Femur (tissue), 1 donor: ENCODE data around the gene PNMT.

Experiments
- DNase-seq: peaks from one replicate; pipeline ENCODE4 v3.0.0-alpha.2; 2017

The PNMT gene

DNA sequence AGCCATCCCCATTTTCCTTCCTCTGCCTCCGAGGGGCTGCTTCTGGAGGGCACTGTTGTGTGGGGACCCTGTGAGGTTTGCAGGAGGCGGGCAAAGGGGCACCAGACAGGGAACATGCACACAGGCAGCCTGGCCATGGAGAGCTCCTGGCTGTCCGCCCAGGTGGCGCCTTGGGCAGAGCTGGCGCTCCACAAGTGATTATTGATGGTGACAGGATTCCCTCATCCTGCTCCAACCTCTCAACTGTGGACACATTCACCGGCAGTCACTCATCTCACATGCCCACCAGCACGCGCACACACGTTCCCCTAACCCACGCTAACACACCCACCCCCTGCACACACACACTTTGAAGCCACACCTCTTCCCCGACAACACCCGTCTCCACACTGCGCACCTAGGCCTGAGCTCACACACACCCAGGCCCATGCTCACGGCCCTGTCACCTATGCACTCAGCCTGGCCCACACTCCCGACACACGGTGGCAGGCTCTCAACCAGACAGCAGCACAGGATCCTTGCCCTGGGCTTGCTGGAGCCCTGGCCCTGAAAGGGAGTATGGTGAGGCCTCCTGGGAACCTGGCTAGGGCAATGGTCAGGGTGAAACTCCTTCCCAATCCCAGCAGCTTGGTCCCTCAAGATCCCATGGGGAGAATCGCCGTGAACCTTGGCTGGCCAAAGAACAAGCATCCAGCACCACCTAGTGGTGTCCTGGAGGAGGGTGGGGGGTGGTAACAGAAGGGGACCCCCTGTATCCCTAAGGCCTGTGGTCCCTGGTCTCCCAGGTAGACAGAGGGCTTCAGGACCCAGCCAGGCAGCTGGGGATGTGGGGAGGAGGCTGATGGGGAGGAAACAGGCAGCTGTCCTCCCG lies 3.6 kb downstream of the PNMT start:
- DNase-seq = no peak

DNA sequence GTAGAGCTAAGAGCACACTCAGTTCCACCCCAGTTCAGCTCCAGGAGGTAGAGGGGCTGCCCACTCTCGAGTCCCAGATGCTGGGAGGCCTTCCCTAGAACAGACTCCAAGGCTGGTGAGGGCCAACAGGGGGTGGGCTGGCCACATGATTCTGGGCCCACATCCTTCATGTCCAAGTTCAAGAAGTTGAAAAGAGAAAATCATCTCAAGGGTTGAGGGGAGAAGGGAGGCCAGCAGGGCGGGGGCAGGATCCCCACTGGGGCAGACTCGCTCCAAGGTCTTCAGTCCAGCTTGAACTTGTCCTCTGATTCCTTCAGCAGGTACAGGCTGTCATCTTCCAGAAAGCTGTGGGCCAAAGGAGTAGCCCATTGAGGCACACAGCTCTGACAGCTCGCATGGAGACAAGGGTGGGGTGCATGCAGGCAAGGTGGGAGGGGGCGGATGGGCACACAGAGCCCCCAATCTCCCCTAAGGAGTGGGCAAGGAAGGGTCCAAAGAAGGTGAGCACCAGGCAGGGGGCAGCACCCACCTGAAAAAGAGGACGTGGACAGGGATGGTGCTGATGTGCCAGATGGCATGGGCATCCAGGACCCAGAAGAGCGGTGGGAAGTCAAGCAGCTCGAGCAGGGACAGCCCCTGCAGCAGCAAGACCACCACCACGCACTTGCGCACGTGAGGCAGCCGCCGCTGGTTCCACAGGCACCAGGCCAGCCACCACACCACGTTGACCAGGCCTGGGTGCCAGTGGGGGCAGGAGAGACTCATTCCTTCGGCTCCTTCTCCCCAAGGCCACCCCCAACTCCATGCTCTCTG lies 4.5 kb downstream of the PNMT start:
- DNase-seq = no peak

DNA sequence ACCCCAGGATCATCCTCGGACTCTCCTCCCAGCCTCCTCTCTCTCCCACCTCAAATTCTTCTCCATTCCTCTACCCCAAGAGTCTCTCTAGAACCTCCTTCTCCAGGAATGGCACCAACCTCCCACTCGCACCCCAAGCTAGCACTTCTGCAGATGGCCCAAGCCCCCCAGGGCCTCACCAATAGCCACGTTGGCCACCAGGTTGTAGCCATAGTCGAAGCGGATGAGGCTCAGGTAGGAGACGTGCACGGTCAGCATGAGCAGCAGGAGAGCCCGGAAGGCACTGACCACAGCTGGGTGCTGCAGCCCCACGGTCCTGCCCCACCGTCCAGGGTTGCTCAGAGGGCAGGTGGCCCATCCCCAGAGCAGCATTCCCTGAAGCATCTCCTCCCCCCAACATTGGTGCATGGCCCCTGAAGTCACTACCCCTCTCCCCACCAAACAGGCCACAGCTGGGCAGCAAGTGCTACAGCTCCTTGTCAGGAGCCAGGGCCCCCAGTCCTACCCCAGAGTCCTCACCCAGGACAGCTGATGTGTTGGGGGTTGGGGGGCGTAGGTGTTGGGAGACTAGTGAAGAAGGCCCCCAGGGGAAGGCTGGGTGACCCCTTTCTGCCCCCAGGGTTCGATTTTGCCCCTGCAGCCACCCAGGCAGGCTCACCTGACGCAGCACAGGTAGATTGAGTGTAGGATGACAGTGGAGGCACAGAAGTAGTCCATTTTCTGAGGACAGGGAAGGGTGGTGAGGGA lies 5.3 kb downstream of the PNMT start:
- DNase-seq = no peak

DNA sequence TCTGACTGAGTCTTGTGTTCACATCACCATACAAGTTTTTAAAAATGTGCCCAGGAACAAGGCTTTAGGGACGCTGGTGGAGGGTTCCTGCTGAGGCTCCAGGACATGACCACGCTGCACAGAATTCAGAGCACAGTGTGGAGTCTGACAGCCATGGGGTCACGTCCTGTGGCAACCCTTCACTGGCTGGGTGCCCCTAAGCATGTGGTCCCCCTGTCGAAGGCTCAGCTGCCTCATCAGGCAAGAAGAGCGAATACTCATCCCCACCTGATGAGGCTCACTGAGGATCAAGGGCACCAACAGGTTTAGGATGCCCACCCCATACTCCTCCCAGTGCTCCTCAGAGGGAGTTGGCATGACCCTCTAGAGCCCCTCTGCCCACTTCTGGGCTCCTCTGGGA lies 5.9 kb downstream of the PNMT start:
- no peak for DNase-seq

DNA sequence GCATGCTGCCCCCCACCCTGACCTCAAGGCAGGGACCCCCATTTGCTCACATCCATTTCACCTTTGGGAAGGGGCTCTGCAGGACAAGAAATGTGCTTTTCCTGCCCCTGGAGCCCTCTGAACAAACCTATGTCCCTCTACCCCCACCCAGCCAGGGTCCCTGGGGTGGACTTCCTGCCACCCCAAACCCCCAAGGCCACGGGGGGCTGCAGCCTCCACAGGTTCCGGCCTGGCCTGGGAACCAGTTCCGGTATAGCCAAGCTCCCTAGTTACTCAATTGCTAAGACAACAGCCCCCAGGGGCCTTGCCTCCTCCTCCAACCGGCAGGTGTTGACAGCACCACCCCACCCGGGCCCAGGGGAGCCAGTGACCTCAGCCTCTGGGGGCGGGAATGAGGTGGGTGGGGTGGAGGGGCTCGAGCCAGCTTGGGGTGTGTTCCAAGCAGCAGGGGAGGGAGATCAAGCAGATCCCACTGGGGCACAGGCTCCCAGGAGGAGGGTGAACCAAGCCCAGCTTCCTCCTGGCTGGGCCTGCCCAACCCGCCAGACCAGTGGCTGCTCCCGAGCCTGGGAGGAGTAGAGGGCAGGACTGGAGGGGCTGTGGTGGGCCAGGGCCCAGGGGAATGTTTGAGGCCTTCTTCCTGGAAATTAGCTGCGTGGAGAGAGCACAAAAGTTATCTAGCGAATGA lies 6.6 kb downstream of the PNMT start:
- DNase-seq = peak; percentile 51

DNA sequence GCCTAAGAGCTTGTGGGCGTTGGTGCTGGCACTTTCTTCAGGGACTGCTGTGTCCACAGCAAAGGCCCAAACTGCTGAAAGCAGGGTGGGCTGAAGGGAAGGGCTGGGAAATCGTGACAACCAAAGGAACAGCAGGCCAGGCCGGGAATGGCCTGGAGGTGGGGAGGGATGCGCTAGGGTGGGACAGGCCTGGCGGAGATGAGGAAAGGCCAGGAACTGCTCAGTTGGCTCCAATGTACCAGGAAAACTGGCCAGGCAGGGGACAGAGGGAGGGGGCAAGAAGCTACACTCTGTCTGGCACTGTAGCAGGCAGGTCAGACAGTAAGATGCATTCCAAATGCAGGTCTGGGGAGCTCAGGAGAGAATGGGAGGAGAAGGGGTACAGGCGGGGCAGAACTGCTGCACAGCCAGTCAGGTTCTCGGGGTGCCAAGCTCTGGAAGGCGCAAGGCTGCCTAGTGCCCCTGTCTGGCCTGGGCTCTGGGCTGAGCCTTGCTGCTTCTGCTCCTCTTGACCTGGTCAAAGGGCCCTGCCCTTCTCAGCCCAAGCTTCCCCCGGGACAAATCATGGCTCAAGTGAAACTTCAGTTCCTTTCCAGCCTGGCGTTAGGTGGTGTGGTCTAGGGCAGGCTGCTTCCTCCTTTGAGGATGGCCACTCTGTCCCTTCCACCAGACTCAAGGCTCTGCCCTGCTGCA lies 7.3 kb downstream of the PNMT start:
- DNase-seq = no peak

DNA sequence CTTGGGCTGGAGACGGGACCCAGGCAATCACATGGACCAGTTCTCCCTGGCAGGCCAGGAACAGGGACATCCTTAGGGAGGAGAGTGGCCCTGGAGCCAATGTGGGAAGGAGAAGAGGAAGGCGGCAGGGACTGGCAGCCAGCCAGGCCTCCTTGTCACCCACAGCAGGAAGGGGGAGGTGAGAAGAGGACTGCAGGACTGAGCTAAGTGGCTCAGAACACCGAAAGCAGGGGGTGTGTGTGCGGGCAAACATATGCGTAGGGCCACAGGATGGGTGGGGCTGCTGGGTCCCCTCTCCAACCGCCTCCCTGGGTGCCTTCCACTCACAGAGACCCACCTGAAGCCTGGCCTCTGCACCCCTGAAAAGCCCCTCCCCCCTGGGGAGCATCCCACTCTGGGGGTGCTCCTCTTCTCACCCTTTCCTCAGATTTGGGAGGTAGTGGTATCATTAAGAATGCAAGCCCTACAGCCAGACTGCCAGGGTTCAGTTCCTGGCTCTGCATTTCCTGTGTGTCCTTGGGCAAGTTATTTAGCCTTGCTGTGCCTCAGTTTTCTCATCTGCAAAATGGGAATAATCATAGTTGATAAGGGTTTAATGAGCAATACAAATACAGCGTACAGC lies 8.1 kb downstream of the PNMT start:
- peak; percentile 49 for DNase-seq

DNA sequence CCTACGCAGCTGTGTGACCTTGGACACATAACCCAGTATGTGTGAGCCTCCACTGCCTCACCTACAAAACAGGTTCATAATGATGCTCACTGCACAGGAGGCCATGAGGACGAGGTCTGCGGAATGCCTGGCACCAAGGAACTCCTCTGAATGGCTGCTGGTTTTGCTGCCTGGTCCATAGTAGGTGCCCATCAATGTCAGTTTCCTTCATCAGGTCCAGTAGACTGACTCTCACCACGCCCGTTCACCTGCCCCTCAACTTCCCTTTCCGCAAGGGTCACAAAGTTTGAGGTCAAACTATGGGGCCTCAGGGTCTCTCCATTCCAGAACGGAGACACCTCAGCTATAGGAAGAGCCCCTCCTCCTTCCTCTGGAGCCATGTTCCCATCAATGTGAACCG lies 8.8 kb downstream of the PNMT start:
- no peak for DNase-seq

DNA sequence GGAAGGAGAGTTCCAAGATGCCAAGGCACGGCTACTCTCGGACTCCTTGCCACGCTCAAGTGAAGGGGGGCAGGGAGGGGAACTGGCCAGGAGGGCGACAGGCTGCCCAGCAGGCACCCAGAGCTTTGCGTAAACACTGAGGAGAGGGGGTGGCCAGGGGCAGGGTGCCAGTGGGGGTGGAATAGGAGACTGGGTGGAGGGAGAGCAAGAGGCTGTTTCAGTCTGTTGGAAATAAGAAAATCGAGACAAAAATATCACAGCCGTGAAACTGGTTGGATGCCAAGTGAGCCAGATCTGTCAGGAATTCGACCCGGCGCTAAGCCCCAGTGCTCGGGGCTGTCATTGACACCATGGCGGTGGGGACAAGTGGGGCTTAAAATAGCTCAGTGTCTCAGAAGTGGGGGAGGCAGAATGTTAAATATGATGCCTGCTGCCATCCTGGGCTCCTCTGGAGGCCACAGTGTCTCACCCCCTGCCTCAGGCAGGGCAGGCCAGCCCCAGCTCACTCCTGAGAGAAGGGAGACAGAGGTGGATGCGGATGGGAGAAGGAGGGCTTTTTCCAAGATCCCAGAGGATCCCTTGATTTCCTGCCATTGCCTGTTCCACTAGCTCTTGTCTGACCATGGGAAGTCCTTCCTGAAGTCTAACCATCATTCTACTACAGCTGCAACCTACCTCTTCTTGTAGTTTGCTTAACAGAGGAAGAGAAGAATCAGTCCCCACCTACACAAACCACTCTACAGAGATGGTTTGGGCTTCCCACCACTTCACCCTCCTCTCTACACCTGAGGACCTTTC lies 9.5 kb downstream of the PNMT start:
- peak; percentile 70 for DNase-seq

DNA sequence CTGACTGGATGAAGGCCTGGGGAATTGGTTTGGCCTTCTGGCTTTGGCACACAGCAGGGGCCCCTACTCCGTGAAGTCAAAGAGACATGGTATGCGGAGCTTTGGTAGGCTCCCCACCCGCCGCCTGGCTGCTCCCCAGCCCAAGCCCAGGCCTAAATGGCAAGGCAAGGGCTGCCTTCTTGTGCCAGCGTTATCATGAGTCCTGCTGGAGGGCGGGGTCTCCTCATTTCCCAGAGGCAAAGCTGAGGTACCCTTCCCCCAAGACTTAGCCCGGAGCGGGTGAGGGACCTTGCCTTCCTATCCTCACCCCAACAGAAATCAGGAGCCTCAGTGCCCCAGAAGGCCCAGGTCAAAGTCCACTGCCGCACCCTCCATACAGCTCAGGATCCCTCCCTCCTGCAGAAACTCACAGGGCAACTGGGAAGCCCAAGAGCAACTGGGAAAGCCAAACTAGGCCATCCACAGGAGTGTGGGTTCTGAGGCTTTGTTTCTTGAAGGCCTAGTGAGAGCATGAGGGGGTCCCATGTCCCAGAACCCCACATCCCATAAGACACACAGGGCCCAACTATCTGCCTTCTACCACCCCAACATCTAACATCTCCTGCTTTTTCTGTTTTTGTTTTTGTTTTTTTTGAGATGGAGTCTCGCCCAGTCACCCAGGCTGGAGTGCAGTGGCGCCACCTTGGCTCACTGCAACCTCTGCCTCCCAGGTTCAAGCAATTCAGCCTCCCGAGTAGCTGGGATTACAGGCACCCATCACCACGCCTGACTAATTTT lies 10.3 kb downstream of the PNMT start:
- DNase-seq = no peak

DNA sequence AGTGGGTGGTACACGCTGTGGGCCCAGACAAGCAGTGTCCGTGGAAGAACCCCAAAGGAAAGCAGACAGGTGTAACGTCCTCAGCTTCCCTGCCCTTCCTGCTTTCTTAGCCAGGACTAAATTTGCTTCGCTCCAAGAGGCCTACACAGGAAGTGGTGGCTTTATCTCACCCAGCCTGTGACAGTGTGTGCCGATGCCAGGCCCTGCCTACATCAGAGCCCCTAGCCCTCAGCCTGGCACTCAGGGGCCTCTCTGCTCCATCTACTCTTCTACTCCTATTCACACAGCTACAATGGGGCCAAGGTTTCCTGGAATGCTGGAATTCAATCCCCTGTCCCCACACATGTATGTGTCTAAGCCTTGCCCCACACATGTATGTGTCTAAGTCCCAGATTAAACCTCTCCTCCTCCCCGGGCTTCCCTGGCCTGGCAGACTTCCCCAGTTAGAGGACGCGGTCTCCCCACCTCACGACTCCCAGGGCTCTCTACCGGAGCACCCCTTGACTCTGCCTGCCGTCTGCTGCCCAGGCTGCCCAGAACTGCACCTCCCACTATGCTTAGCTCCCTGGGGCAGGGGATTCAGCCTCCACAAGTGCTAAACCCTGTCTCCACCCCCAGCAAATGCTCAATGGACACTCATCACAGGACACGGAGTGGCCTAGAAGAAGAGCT lies 11.4 kb downstream of the PNMT start:
- no peak for DNase-seq

DNA sequence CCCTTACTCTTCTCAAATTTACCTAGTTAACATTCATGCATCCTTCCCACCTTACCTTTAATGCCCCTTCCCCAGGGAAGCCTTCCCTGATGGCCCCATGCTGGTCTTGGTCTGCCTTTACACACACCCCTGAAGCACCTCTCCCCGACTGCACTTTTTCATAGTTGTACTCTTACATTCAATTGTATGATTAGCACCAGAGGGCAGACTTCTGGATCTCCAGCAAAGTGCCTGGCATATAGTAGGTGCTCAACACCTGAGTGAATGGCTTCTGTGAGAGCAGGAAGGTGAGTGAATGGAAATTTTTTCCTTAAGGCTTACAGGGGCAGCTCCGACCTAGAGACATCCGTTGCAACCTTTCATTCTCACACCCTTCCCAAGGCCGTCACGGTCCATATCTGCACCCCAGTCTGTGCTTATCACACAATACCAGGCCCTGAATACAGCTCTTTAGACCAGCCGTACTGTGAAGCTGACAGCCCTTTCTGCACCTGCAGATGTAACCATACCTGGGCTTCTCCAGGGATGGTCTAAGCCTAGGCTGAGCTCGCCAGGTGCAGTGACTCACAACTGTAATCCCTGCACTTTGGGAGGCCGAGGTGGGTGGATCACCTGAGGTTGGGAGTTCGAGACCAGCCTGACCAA lies 15.2 kb downstream of the PNMT start:
- DNase-seq = peak; percentile 8

DNA sequence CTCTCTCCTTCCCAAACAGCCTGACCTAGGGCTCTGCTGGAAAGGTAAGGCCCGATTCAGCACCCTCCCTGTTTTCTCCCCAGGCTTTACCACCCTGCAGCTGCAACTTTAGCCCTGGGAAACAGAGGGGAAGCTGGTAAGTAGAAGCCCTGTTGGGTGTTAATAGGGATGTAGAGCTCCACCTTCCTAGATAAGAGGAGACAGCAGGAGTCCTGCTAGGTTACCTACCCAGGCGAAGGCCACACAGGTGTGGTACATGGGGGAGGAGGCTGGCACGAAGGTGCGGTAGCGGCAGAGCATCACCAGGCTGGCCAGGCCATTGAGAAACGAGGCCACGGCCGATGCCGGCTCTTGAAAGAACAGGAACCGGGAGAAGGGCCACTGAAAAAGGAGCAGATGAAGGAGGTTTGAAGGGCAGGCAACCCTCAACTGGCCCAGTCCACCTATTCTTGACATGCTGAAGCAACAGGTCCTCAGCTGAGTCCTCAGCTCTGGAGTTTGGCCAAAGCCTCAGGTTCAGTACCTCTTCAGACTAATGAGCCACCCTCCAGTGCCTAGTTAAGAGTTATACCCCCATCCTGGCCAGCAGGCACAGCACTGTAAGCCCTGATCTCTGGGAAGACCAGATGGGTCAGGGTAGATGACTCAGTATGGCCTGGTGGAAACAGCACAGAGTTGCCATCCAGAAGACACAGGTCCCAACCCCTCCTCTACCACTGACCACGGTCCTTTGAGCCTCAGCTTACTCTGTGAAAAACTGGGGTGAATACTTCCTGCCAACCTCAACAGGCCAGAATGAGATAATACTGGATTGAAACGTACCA lies 16.3 kb downstream of the PNMT start:
- DNase-seq = peak; percentile 10

DNA sequence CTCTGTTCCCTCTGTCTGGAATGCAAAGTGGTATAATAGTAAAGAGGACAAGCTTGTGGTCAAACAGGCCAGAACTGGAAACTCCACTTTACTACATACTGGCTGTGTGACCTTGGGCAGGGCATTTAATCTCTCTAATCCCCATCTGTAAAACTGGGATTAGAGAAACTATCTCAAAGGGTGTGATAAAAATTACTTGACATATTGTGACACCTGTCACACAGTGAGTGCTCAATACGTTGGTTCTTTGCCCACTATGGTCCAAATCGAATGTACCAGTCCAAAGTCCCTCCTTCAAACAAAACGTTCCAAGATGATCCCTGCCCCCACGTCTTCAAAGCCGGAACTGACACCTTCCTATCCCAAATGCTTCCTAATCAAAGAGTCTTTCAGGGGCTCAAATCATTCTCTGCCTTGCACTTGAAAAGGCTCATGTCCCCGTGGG lies 18.9 kb downstream of the PNMT start:
- DNase-seq = no peak

DNA sequence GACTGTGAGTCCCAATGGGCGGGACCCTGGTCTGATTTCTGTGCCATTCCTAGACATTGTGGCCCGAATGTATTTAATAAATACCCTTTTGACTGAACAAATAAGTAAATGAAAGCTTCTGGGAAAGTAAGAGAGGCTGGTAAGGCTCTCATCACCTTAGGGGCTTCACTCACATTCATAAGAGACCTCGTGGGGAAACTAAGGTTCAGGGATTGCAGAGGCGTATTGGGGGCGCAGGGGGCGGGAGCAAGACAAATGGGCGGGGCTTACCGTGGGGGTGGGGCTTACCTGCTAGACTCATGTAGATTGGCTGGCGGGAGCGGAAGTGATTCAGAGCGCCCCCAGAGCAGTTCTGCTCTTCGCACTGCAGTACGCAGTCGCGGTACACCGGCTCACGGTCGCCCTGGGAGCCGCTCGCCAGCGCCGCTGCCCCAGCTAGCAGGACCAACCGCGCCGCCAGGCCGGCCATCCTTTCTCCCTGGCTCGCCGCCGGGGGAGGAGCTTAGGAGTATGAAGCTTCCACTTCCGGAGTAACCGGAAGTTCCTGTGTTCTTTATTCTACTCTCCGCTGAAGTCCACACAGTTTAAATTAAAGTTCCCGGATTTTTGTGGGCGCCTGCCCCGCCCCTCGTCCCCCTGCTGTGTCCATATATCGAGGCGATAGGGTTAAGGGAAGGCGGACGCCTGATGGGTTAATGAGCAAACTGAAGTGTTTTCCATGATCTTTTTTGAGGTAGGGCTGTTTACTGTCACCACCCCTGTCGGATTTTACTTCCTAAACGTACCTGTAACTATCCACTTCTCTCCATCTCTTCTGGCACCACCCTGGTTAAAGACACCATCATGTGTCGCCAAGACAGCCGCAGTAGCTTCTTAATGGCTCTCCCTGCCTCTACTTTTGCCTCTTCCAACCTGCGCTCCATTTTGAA lies 19.6 kb downstream of the PNMT start, which contains the start of gene PGAP3:
Gene PGAP3, minus strand, starts transcription at position 512 of the 929 bp plus-strand sequence. Its CDS starts 43 bp downstream, at position 469.
- peak; percentile 89 for DNase-seq

DNA sequence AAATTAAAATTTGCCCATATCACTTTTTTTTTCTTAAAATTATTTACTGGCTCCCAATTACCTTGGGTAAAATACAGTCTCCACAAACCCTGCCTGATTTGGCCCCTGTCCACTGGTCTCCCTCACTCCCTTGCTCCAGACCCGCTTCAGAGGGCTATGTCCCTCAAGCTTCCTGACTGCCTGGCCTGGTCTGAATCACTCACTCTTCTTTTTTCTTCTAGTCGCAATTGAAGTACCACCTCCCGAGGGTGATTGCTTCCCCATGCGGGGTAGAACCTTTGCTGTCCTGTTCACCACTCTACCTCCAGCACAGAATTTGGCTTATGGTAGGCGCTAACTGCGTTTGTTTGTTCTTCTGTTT lies 20.2 kb downstream of the PNMT start:
- DNase-seq = no peak

DNA sequence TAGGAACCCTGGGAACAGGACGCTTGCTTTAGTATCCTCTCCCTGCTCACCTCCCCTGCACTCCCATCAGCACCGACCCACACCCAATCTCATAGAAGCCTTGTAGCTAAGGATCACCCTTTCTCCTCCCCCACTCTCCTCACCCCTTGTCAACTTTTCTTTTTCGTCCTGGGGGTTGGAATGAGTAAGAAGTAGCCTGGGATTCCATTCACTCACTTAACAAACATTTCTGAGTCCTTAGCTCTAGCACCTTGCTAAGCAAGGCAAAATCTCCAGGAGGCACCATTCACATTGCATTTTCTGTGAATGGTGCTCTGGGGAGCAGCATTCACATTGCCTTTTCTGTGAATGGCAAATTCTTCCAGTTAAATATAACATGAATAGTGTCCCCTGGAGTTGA lies 20.7 kb downstream of the PNMT start:
- DNase-seq = no peak
